Measurements from ENCODE around the gene ALKBH2.

GRCh38 chr12:109109746-109110350 is 16.6 kb upstream of the ALKBH2 start:
- TF ChIP-seq CTCF (IDR thresholded peaks at IDR 0.05), result no peak
- no peak for TF ChIP-seq POLR2A (IDR thresholded peaks at IDR 0.05)
